ENCODE data around the gene NHLRC2. TPM values are rescaled to one million over a fixed set of nuclear protein-coding genes. Genes with fewer than 3 reads are reported as not detected.

The NHLRC2 gene
- total and polyA plus RNA-seq, 2 donors (not counting 1 experiment from before 2014, with no cell fraction given), result 5.7 to 59.8 TPM

DNA sequence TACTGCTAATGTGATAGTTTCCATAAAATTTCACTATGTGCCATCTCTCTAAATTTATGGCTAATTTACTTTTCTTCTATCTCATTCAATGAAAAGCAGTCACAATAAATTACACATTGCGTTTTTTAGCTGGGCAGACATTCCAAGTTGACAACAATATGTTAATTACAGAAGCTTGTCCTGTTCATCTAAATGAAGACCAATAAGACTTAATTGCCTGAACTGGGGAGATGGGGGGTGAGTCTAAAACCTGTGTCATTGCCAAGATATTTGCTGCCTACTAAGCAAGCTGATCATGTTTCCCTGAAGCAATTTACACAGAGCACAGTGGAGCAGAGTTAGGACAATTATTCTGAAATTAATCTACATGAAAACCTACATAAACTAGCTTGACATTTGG lies 99.9 kb downstream of the NHLRC2 start:
- TF ChIP-seq EZH2 (IDR thresholded peaks at IDR 0.05; ENCODE audit: borderline replicate concordance, insufficient read depth, low read depth, low read length, poor library complexity, severe bottlenecking), result no peak
- TF ChIP-seq, protein P1, sequence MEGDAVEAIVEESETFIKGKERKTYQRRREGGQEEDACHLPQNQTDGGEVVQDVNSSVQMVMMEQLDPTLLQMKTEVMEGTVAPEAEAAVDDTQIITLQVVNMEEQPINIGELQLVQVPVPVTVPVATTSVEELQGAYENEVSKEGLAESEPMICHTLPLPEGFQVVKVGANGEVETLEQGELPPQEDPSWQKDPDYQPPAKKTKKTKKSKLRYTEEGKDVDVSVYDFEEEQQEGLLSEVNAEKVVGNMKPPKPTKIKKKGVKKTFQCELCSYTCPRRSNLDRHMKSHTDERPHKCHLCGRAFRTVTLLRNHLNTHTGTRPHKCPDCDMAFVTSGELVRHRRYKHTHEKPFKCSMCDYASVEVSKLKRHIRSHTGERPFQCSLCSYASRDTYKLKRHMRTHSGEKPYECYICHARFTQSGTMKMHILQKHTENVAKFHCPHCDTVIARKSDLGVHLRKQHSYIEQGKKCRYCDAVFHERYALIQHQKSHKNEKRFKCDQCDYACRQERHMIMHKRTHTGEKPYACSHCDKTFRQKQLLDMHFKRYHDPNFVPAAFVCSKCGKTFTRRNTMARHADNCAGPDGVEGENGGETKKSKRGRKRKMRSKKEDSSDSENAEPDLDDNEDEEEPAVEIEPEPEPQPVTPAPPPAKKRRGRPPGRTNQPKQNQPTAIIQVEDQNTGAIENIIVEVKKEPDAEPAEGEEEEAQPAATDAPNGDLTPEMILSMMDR (IDR thresholded peaks at IDR 0.05), result no peak
- no peaks in the 10 kb centered on the region for H4K20me1 ChIP-seq (ENCODE audit: control insufficient read depth, insufficient read depth, low read length, poor library complexity, severe bottlenecking)
- H3K27me3 ChIP-seq (replicated peaks in 1 of 4; ENCODE audit: control extremely low read depth in 1 of 4, control insufficient read depth in 3 of 4, insufficient read depth in 4 of 4, low read length in 3 of 4), result no peaks in the 10 kb centered on the region
- H3K27ac ChIP-seq (ENCODE audit: low read length in 2 of 2), result no peak overlapping the region
- no peak overlapping the region for H3K4me3 ChIP-seq (ENCODE audit: control extremely low read depth in 1 of 5, extremely low read depth in 1 of 5, insufficient read depth in 1 of 5, low read depth in 2 of 5, low read length in 4 of 5)
- no peak for DNase-seq
- peaks cover 7% of the 10 kb centered on the region for H3K9me3 Mint-ChIP-seq (ENCODE audit: insufficient read depth)
- no peak overlapping the region for H3K9ac ChIP-seq (ENCODE audit: low read length)
- no peaks in the 10 kb centered on the region for H3K27me3 Mint-ChIP-seq
- WGBS (ENCODE audit: insufficient coverage), result no CpG with 5 or more reads among the region's 1 CpG
- H3K4me1 ChIP-seq (ENCODE audit: control insufficient read depth in 2 of 2, insufficient read depth in 2 of 2, low read length in 2 of 2), result peaks cover 0 to 2% of the 10 kb centered on the region in 2 donors
- ChIA-PET POLR2A (no interaction called here), CTCF (no interaction called here)
- no peak overlapping the region for H3K27ac Mint-ChIP-seq
- H3K79me2 ChIP-seq (ENCODE audit: control insufficient read depth, insufficient read depth, low read length), result no peaks in the 10 kb centered on the region
- H3K36me3 ChIP-seq (replicated peaks in 1 of 2; ENCODE audit: control extremely low read depth in 1 of 2, control insufficient read depth in 1 of 2, extremely low read depth in 1 of 2, insufficient read depth in 2 of 2, low read length in 1 of 2), result no peaks in the 10 kb centered on the region
- no peaks in the 10 kb centered on the region for H3K4me1 Mint-ChIP-seq
- ATAC-seq (ENCODE audit: low read depth), result no peak
- intact Hi-C loops (cut with micrococcal nuclease), result no loop called here
- peaks cover 0 to 17% (median 14%) of the 10 kb centered on the region in 3 donors for H3K9me3 ChIP-seq (ENCODE audit: control extremely low read depth in 1 of 3, control insufficient read depth in 2 of 3, insufficient read depth in 1 of 3, low read length in 2 of 3)
- H3K4me2 ChIP-seq (replicated peaks; ENCODE audit: low read depth, low read length, poor library complexity, severe bottlenecking), result no peak overlapping the region
- H3K4me3 Mint-ChIP-seq, result no peak overlapping the region
- no peak overlapping the region for H2AFZ ChIP-seq (ENCODE audit: insufficient read depth, low read depth, low read length, poor library complexity, severe bottlenecking)

DNA sequence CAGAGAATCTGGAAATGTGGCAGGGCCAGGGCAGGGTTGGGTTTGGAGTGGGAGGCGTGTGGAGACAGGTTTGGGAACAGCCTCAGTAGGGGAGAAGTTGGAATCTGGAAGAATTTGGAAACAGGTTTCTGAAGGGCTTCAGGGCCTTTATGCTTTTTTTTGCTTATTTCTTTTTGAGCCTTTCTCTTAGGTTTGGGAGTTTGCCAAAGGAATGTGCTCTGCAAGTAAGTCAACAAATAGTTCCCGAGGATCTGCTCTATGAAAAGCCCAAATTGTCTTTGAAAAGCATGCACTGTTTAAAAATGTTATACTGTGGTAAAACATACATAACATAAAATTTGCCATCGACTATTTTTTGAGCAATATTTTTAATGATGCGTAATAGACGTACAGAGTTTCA lies 102.6 kb downstream of the NHLRC2 start:
- intact Hi-C loops (cut with micrococcal nuclease), result no loop called here
- no peaks in the 10 kb centered on the region for H3K27me3 Mint-ChIP-seq

More for the DNA sequence above, 102.6 kb downstream of the NHLRC2 start:
- H3K4me1 ChIP-seq (ENCODE audit: control insufficient read depth in 2 of 2, insufficient read depth in 2 of 2, low read length in 2 of 2), result peaks cover 21 to 28% of the 10 kb centered on the region in 2 donors
- H3K9ac ChIP-seq (ENCODE audit: low read length), result no peak overlapping the region
- no peak overlapping the region for H3K4me2 ChIP-seq (replicated peaks; ENCODE audit: low read depth, low read length, poor library complexity, severe bottlenecking)
- no peak overlapping the region for H3K4me3 ChIP-seq (ENCODE audit: control extremely low read depth in 1 of 5, extremely low read depth in 1 of 5, insufficient read depth in 1 of 5, low read depth in 2 of 5, low read length in 4 of 5)
- peaks cover 0 to 17% (median 14%) of the 10 kb centered on the region in 3 donors for H3K9me3 ChIP-seq (ENCODE audit: control extremely low read depth in 1 of 3, control insufficient read depth in 2 of 3, insufficient read depth in 1 of 3, low read length in 2 of 3)
- H3K27ac Mint-ChIP-seq, result no peak overlapping the region
- CTCF ChIA-PET, result no interaction called here
- 91% methylated on average over 1 of the region's 5 CpGs for WGBS (ENCODE audit: insufficient coverage)
- TF ChIP-seq, protein P1 (IDR thresholded peaks at IDR 0.05), result no peak
- TF ChIP-seq EZH2 (IDR thresholded peaks at IDR 0.05; ENCODE audit: borderline replicate concordance, insufficient read depth, low read depth, low read length, poor library complexity, severe bottlenecking), result no peak
- DNase-seq (no peak), ATAC-seq (ENCODE audit: low read depth) (no peak)
- no peaks in the 10 kb centered on the region for H4K20me1 ChIP-seq (ENCODE audit: control insufficient read depth, insufficient read depth, low read length, poor library complexity, severe bottlenecking)
- peaks cover 9% of the 10 kb centered on the region for H3K4me1 Mint-ChIP-seq
- H3K36me3 ChIP-seq (replicated peaks in 1 of 2; ENCODE audit: control extremely low read depth in 1 of 2, control insufficient read depth in 1 of 2, extremely low read depth in 1 of 2, insufficient read depth in 2 of 2, low read length in 1 of 2), result no peaks in the 10 kb centered on the region
- peaks cover 7% of the 10 kb centered on the region for H3K9me3 Mint-ChIP-seq (ENCODE audit: insufficient read depth)
- H3K27ac ChIP-seq (ENCODE audit: low read length in 2 of 2), result no peak overlapping the region
- POLR2A ChIA-PET, result no interaction called here
- H3K27me3 ChIP-seq (replicated peaks in 1 of 4; ENCODE audit: control extremely low read depth in 1 of 4, control insufficient read depth in 3 of 4, insufficient read depth in 4 of 4, low read length in 3 of 4), result no peaks in the 10 kb centered on the region
- H3K4me3 Mint-ChIP-seq, result no peak overlapping the region
- no peaks in the 10 kb centered on the region for H3K79me2 ChIP-seq (ENCODE audit: control insufficient read depth, insufficient read depth, low read length)
- no peak overlapping the region for H2AFZ ChIP-seq (ENCODE audit: insufficient read depth, low read depth, low read length, poor library complexity, severe bottlenecking)

Data from B cell (primary cell).